NCI-H524 treated with DMSO at 0.1 percent for 48 hours (cell line): ENCODE data around the gene GPR45.
"Not testable (repeated sequence)": the region's sequence is repeated elsewhere in the genome, so short reads cannot be mapped to it uniquely, and the experiment has no call there.

ENCODE experiments used
- DNase-seq: peaks from one replicate; lab custom pipeline; 2025; lab: John Stamatoyannopoulos, UW

Gene GPR45

GRCh38 chr2:105241443-105241842 lies at the start of gene GPR45:
Gene GPR45, plus strand, starts transcription at chr2:105241743. Its CDS starts 116 bp downstream, at chr2:105241859.
- no peak for DNase-seq

DNA sequence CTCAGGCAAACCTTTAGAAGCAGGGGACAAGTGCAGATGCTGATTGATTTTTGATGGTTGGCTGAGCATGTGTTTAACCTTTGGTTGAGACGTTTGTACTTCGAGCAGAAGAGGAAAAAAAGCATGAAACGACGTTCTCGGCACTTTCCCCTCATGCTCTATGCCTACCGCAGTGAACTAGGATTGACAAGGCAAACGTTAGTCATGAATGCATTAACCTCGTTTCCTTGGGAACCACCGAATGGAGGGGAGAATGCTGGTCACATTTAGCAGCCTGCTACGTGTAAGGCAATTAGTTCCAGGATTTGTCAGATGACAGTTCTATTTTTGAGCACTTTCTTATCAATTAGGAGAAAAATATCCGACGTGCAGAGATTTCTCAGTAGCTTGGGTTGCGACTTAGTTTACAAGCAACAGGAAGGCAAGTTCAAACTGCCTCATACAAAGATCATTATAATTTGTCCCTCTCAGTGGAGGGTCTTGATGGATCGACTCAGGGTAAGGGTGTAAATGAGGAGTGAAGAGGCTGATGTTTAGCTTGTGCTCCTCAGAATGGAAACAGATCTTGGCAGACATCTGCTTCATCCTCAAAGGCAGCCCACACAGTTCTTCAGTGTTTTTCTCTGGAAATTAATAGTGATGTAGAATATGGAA lies 47.4 kb upstream of the GPR45 start:
- no peak for DNase-seq

DNA sequence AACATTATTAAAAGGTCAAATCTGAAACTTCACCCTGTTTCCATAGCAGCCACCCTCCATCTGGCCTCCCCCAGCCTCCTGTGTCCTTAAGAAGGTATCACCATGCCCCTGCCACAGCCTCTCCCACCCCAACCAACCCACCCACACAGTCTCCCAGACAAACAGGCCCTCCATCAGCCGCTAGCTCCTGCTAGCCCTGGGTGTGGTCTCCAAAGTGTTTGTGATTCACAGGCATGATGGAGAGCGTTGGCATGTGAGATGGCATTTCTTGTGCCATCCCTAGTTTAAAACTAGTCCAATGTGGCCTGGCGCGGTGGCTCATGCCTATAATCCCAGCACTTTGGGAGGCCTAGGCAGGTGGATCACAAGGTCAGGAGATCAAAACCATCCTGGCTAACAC lies 44.9 kb upstream of the GPR45 start:
- no peak for DNase-seq

GRCh38 chr2:105215586-105216192 lies 25.9 kb upstream of the GPR45 start:
- no peak for DNase-seq

DNA sequence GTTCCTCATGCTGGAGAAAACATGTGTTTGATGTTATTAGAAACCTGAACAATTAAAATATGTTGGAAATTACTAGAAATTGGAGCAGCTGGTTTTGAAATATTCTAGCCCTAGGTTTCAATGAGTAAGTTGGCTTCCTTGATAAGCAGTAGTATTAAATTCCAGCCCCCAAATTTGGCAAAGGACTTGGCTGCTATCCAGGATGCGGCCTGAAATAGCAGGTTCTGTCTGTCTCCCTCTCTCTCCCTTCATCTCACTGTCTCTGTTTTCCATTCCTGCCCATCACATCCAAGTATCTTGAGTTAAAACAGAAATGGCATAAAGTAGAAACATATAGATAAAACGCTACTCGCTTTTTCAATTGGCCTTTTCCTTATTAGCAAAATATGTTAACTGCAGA lies 20.9 kb upstream of the GPR45 start:
- no peak for DNase-seq

DNA sequence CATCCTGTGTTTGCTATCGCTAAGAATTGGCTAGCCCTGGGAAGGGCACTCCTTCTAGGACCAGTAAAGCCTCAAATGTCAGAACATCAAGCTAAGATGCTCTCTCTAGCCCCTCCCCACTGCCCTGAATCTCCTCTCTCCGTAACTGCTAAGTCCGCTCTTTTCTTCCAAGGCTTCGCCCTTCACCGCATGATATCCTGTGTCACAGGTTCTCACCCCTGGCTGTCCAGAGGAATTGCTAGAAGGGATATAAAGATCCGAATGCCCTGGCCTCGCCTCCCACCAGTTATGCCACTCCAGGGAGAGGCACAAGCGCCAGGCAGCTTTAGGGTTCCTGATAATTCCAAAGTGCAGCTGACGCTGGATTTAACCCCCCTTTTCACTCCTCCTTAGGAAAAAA lies 17.1 kb upstream of the GPR45 start:
- DNase-seq, result no peak

DNA sequence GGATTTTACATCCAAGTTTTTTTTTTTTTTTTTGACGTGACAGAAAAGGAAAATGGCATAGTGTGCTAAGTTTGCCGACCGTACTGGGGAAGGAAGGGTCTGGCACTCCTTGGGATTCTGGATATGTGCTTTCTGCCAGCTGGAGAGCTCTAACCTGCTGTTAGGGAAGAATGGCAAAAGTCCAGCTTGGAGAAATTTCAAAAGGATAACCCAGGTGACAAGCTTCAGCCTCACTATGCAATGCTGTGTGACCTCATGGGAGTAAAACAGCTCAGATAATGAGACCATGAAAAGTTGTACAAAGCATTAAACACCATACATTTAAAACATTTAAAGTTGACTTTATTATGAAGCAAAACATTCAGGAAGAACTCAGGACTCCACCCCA lies 10.3 kb upstream of the GPR45 start:
- no peak for DNase-seq

- DNase-seq, result peak; percentile 38
Measured at GRCh38 chr2:105235388-105236059, 6.0 kb upstream of the GPR45 start.

DNA sequence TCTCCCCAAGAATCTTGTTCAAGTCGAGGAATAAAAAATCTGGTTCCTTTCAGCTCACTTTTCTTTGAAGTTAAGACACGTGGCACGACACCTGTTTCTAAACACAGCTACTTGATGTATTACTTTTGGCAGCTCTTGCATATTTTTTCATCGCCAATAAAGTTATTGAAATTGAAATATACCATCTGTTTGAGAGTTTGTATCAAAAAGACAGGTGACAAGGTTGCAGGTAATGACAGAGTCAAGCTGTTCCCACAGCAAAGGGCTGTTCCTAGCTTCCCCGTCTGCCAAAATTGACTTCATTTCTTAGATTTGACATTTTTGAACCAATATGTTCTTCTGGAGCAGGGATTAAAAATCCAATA lies 5.5 kb upstream of the GPR45 start:
- DNase-seq, result no peak

- no peak for DNase-seq
Measured at GRCh38 chr2:105237045-105237765, 4.3 kb upstream of the GPR45 start.

DNA sequence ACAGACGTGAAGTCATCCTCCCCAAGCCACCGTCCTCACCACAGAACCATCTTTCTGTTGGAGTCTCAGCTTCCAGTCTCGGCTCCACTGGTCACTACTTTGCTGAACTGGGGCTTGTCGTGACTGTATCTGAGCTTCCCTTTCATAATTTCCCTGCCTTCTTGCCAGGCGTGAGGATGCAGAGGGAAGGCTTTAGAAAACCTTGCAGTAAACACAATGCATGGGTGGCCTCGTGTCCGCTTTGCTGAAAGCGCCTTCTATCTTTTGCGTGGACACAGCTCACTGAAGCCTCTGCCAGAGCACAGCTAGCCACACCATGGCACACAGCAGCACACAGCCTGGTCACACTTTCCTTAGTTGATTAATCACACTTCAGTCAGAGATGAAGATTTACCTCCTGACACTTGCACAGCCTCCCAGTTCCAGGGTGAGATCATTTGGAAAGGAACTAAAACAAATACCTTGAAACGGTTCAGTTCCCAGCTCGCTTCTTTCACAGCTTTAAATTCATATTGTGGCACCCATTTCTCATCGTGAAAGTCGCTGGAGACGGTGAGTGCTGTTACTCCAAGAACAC lies 2.8 kb upstream of the GPR45 start:
- no peak for DNase-seq

GRCh38 chr2:105239924-105240323 lies 1.6 kb upstream of the GPR45 start:
- DNase-seq, result no peak

GRCh38 chr2:105242286-105242993 lies 897 bp downstream of the GPR45 start:
- DNase-seq, result no peak

DNA sequence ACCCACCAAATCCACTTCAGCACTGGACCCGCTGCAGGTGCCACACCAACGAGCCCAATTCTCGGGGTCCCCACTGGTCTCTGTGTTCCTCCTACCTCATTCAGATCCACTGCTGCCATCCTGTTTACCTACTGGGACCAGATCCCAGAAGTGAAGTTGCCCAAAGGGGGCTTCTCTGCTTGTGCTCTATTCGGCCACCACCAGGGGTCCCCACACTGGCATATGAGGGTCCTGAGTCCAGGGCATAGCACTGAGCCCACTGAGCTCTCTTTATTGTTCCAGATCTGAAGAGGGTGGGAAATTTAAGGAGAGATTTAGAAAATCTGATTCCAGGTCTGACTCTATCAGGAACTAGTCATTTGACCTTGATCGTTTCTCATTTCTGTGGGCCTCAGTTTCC lies 2.4 kb downstream of the GPR45 start:
- no peak for DNase-seq

DNA sequence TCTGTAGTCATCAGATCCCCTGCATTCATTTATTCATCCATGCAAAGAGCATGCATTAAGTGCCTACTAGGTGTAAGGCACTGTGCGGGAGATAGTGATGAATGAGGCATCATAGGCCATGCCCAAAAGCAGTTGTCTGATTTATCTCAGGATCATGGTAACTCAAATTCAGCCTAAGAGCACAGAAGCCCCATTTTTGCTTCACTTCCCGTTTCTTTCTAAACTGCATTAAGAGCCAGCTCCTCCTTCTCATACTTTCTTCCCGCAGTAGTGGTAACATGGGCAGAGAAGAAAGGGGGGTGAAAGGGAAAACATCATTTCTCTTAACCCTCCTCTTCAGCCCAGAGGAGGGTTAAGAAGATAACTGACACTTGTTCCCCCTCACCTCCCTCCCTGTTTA lies 2.9 kb downstream of the GPR45 start:
- DNase-seq, result no peak

GRCh38 chr2:105248316-105249070 lies 7.0 kb downstream of the GPR45 start:
- no peak for DNase-seq

GRCh38 chr2:105249181-105249580 lies 7.6 kb downstream of the GPR45 start:
- DNase-seq, result no peak

DNA sequence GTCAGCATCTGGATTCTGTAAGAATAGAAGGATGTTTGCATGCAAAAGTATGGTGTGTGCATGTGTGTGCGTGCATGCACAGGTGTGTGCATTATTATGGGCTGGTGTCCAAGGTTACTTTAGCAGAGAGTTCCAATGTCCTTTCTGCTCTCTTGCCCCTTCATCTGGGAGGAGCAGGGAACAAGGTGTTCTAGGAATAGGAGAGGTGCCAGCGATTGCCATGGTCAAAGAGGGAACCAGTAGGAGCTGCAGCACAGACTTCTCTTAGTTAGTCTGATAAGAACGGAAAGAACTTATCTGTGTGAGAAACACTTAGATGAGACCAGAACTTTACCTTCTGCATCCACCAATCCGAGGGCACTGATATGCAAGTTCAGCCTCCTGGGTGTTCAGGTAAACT lies 8.3 kb downstream of the GPR45 start:
- DNase-seq, result no peak

GRCh38 chr2:105251016-105251648 lies 9.6 kb downstream of the GPR45 start:
- not testable (repeated sequence) for DNase-seq

DNA sequence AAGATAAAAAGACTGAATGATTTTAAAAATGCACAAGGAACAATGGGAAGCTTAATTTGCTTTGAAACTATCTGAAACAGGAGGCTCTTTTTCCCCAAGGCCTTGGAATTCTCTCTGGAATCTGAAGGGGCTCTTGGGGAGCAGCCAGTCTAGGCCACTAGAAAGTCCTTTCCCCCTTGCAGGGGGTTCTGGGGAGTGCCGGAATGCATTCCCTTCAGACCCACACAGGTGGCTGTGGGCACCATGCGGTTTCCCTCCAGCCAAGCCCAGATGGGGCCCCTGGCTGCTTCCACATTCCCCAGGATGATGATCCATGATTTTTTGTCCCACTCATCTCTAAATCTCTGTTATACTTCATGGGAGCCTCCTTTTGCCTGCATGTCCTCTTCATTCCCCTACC lies 10.7 kb downstream of the GPR45 start:
- no peak for DNase-seq
